A549 treated with Hydrocortisone at 1 μM for 4 hours (cell line): Measurements from ENCODE around the gene C4orf36. TPM values are rescaled to one million over a fixed set of nuclear protein-coding genes. Genes with fewer than 3 reads are reported as not detected.

Experiments used
- total RNA-seq: library from RNA; stranded (reverse); fragments of 200-300 nt; extraction: Qiagen RNA extraction; gene quantifications from 5 replicates; pipeline ENCODE4 v1.2.3, GENCODE V29; 2022

Gene C4orf36
- 0.83 to 1.6 TPM (median 1.2 TPM) in 5 replicates for total RNA-seq

DNA sequence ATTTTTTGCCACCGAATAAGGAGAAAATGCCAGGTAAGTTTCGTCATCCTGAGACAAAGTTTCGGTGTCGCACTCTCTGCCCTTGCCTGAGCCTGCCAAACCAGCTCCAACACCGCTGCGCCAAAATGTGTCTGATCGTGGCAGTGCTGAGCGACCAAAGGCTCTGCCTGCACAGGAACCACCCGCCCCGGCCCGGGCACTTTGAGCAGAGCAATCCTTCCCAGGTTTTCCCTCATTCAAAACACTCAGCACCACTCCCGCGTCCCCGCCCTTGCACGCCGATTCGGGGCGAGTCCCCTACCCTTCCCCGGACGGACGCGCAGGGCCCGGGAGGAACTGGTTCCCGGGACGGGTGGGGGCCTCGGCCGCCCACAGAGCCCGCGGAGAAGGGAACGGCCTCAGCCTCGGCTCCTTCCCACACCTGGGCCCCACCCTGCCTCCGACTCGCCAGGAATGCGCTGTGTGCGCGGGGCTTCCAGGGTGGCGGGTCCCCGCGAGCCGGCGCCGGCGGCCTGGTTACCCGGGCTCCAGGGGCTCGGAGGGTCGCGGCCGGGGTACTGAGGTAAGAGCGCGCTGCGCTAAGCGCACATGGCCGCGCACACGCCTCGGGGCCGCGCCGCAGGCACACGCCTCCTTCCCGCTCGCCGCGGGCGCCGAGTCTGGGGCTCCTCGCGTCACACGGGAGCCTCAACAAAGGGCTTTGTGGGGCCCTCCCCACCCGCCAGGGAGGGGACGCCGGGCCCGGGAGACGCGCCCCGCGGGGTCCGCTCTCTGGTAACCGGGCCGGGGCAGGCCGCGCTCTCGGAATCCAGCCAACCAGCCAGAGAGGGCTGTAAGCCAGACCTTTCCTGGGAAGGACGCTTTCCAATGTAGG lies at the start of gene C4orf36:
Gene C4orf36, minus strand, starts transcription at position 661 of the 874 bp plus-strand sequence. CDS start 902 bp downstream, outside the sequence.

GRCh38 chr4:86934771-86935565 lies 42.7 kb upstream of the C4orf36 start, which contains the start of gene AFF1:
TSS of gene AFF1 (plus strand) at chr4:86935011. CDS start at chr4:86948534, 13,523 bp downstream.

DNA sequence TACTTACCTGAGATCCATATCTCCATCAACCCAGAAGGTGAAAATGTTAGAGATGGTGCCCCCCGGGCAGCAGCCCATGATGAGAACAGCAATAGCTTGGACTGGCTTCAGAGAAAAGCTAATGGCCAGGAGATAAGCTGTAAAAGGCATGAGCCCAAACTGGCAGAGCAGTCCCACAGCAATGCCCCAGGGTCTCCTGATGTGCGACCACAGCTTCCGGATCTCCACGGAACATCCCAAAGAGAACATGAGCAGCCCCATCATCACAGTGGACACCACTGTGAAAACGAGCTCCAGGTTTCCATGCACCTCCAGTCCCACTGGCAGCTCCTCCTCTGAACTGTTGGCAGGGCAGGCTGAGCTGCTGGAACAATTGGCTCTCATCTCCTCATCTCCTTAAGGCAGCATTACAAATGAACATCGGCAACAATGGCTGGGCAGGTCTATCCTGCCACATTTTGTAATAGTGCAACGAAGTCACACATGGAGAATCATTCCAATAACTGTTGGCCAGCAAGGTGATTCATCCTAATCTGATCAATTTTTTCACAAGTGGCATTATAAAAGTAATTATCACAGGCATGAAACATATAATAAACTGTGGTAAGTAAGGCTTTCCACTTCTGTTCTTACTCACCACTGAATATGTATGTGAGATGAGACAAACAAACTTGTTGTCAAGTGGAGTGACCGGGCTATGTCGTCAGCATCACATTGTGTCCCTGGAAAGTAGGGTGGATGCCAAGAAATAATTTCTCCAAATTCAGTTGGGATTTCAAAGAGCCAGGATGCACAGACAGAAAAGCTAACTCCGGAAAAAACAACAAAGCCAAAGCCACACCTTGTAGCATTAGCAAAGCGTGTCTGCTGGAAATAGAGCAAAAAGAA lies 43.2 kb downstream of the C4orf36 start, which contains the start of gene SLC10A6:
Gene SLC10A6, minus strand, starts transcription at position 653 of the 888 bp plus-strand sequence. Its CDS starts 269 bp downstream, at position 384.

Other genes with a start within 250 kb of the C4orf36 start
- gene SLC10A6, start 43.0 kb downstream of the C4orf36 start, total RNA-seq = not detected in 5 replicates
- gene AFF1, start 42.6 kb upstream of the C4orf36 start, total RNA-seq = 7.1 to 15.1 TPM (median 11.2 TPM) in 5 replicates